ENCODE results near the gene SLC5A3. TPM values are rescaled to one million over a fixed set of nuclear protein-coding genes. Genes with fewer than 3 reads are reported as not detected.

The SLC5A3 gene
- total and polyA plus RNA-seq, 2 of the 8 experiments (the other 6 are each of a cell fraction or from before 2014, with no cell fraction given), result 4.0 to 19.4 TPM

- no peak for TF ChIP-seq JUND (IDR thresholded peaks at IDR 0.05; ENCODE audit: low read length)
- no peak for TF ChIP-seq HDAC6 (IDR thresholded peaks at IDR 0.05; ENCODE audit: low read depth, low read length)
- TF ChIP-seq JUN (IDR thresholded peaks at IDR 0.05; ENCODE audit: low read depth, low read length), result no peak
- TF ChIP-seq TAF1 (IDR thresholded peaks at IDR 0.05; ENCODE audit: low read depth, low read length), result peak; percentile 36; the same call in 1 of the 2 replicates
- TF ChIP-seq ASH2L (IDR thresholded peaks at IDR 0.05; ENCODE audit: low read length), result peak; percentile 73
- TF ChIP-seq RFX5 (IDR thresholded peaks at IDR 0.05; ENCODE audit: borderline replicate concordance, low read depth, low read length), result no peak
Observed at GRCh38 chr21:34074283-34075090, 1.1 kb downstream of the SLC5A3 start (continued).
